ENCODE measurements around the gene EMC8. TPM values are rescaled to one million over a fixed set of nuclear protein-coding genes. Genes with fewer than 3 reads are reported as not detected.

The EMC8 gene
- total and polyA plus RNA-seq, 4 donors, result 12.0 to 12.4 (median 12.2) TPM

- no peaks in the 10 kb centered on the region for H3K36me3 ChIP-seq (ENCODE audit: control insufficient read depth in 4 of 4, insufficient read depth in 3 of 4, low read depth in 1 of 4, low read length in 3 of 4)
- H3K27me3 ChIP-seq (ENCODE audit: control insufficient read depth in 4 of 4, insufficient read depth in 4 of 4, low read length in 3 of 4), result no peaks in the 10 kb centered on the region
- DNase-seq (ENCODE audit: low spot score), result no peak
- H3K9me3 ChIP-seq (ENCODE audit: control insufficient read depth in 4 of 4, low read length in 3 of 4), result no peaks in the 10 kb centered on the region
- H3K27ac ChIP-seq (ENCODE audit: low read depth in 1 of 2, low read length in 2 of 2), result no peak overlapping the region
- H3K4me3 ChIP-seq (ENCODE audit: low read depth in 1 of 3, low read length in 3 of 3), result no peak overlapping the region
- 83% methylated on average over 25 of the region's 25 CpGs for WGBS
- H3K9ac ChIP-seq (ENCODE audit: low read depth in 1 of 2, low read length in 2 of 2), result no peak overlapping the region
- no peak for TF ChIP-seq FOXA2 (IDR thresholded peaks at IDR 0.05)
- TF ChIP-seq MAX (IDR thresholded peaks at IDR 0.05), result no peak
- TF ChIP-seq NR2F2 (IDR thresholded peaks at IDR 0.05), result no peak
- no peak for TF ChIP-seq JUND (IDR thresholded peaks at IDR 0.05)
- H3K4me1 ChIP-seq (ENCODE audit: control insufficient read depth in 4 of 4, insufficient read depth in 4 of 4, low read length in 3 of 4), result peaks cover 0 to 2% (median under 1%) of the 10 kb centered on the region in 4 donors
Observed at GRCh38 chr16:85755929-85756768, 43.2 kb downstream of the EMC8 start.

- Histone ChIP-seq H3K36me3 (ENCODE audit: control insufficient read depth in 4 of 4, insufficient read depth in 3 of 4, low read depth in 1 of 4, low read length in 3 of 4) (no peaks in the 10 kb centered on the region), H3K9ac (ENCODE audit: low read depth in 1 of 2, low read length in 2 of 2) (no peak overlapping the region), H3K27me3 (ENCODE audit: control insufficient read depth in 4 of 4, insufficient read depth in 4 of 4, low read length in 3 of 4) (no peaks in the 10 kb centered on the region), H3K4me3 (ENCODE audit: low read depth in 1 of 3, low read length in 3 of 3) (no peak overlapping the region), H3K9me3 (ENCODE audit: control insufficient read depth in 4 of 4, low read length in 3 of 4) (no peaks in the 10 kb centered on the region), H3K27ac (ENCODE audit: low read depth in 1 of 2, low read length in 2 of 2) (no peak overlapping the region), H3K4me1 (ENCODE audit: control insufficient read depth in 4 of 4, insufficient read depth in 4 of 4, low read length in 3 of 4) (peaks cover 3 to 12% (median 8%) of the 10 kb centered on the region in 4 donors)
- no peak for TF ChIP-seq MAX (IDR thresholded peaks at IDR 0.05)
- no peak for TF ChIP-seq JUND (IDR thresholded peaks at IDR 0.05)
- TF ChIP-seq YY1 (IDR thresholded peaks at IDR 0.05), result no peak
- TF ChIP-seq TAF1 (conservative IDR thresholded peaks at IDR 0.05), result no peak
- no peak for TF ChIP-seq HNF4G (IDR thresholded peaks at IDR 0.05)
- TF ChIP-seq NR2F2 (IDR thresholded peaks at IDR 0.05), result no peak
- no peak for TF ChIP-seq RXRA (IDR thresholded peaks at IDR 0.05)
- no peak for DNase-seq (ENCODE audit: low spot score)
- 80% methylated on average over 7 of the region's 7 CpGs for WGBS
Observed at GRCh38 chr16:85754413-85754812, 44.9 kb downstream of the EMC8 start.

- H3K4me3 ChIP-seq (ENCODE audit: low read depth in 1 of 3, low read length in 3 of 3), result no peak overlapping the region
- no peaks in the 10 kb centered on the region for H3K27me3 ChIP-seq (ENCODE audit: control insufficient read depth in 4 of 4, insufficient read depth in 4 of 4, low read length in 3 of 4)
Observed at GRCh38 chr16:85753976-85754375, 45.4 kb downstream of the EMC8 start.

More at GRCh38 chr16:85753976-85754375, 45.4 kb downstream of the EMC8 start:
- H3K4me1 ChIP-seq (ENCODE audit: control insufficient read depth in 4 of 4, insufficient read depth in 4 of 4, low read length in 3 of 4), result peaks cover 3 to 12% (median 8%) of the 10 kb centered on the region in 4 donors
- no peak for DNase-seq (ENCODE audit: low spot score)
- no peak for TF ChIP-seq ZBTB33 (IDR thresholded peaks at IDR 0.05)
- TF ChIP-seq MAX (IDR thresholded peaks at IDR 0.05), result no peak
- no peak for TF ChIP-seq NR2F2 (IDR thresholded peaks at IDR 0.05)
- TF ChIP-seq JUND (IDR thresholded peaks at IDR 0.05), result no peak
- TF ChIP-seq REST (IDR thresholded peaks at IDR 0.05), result no peak
- TF ChIP-seq GABPA (IDR thresholded peaks at IDR 0.05 in 1 of 2, conservative IDR thresholded peaks at IDR 0.05 in 1 of 2), result no peak
- no peak for TF ChIP-seq ATF3 (IDR thresholded peaks at IDR 0.05)
- no peak for TF ChIP-seq TAF1 (conservative IDR thresholded peaks at IDR 0.05)
- TF ChIP-seq SP1 (IDR thresholded peaks at IDR 0.05), result no peak
- TF ChIP-seq YY1 (IDR thresholded peaks at IDR 0.05), result no peak
- H3K9me3 ChIP-seq (ENCODE audit: control insufficient read depth in 4 of 4, low read length in 3 of 4), result no peaks in the 10 kb centered on the region
- no peaks in the 10 kb centered on the region for H3K36me3 ChIP-seq (ENCODE audit: control insufficient read depth in 4 of 4, insufficient read depth in 3 of 4, low read depth in 1 of 4, low read length in 3 of 4)
- no peak overlapping the region for H3K27ac ChIP-seq (ENCODE audit: low read depth in 1 of 2, low read length in 2 of 2)
- WGBS, result 88% methylated on average over 7 of the region's 7 CpGs
- no peak overlapping the region for H3K9ac ChIP-seq (ENCODE audit: low read depth in 1 of 2, low read length in 2 of 2)

Data from liver (tissue), 9 donors.